AG04449 (cell line): ENCODE measurements around the gene TMEM87A.

Source experiments
- CTCF ChIA-PET: fragments of 350-600 bp; formaldehyde crosslinking; extraction: SDS; loops from one replicate; lab custom pipeline; 2021; ENCODE audit warnings: antibody characterized with exemption; lab: Yijun Ruan, JAX
- POLR2A ChIA-PET: fragments of 400-600, 350-600 bp; formaldehyde crosslinking; extraction: SDS; loops from one replicate; lab custom pipeline; 2020; ENCODE audit warnings: antibody characterized with exemption, inconsistent platforms; lab: Yijun Ruan, JAX
- DNase-seq: peaks from one replicate; pipeline ENCODE4 v3.0.0-alpha.2; 2010; ENCODE audit warnings: low read depth, low spot score
- H3K4me3 ChIP-seq: 2 replicates; pipeline ENCODE4 v1.5.1; 2011; ENCODE audit warnings: low read depth, mild to moderate bottlenecking, control low read depth, low read length
- CTCF ChIP-seq: IDR thresholded peaks from one replicate; pipeline ENCODE4 v1.5.1; 2011; ENCODE audit warnings: mild to moderate bottlenecking, moderate library complexity, low read length, control low read depth, inconsistent platforms; ENCODE audit not compliant: insufficient read depth; ENCODE audit errors: missing control alignments

The TMEM87A gene

GRCh38 chr15:42283671-42284070, 10.4 kb upstream of the TMEM87A start:
- POLR2A ChIA-PET, result no interaction called here
- H3K4me3 ChIP-seq, result no peak overlapping the region
- no peak for TF ChIP-seq CTCF
- no peak for DNase-seq
- CTCF ChIA-PET, result interaction anchor here (1.4 to 1.7 kb wide), 2 partner anchors 22 to 101 kb away, joined by 3 read pairs; no protein-coding TSS in a partner anchor

- CTCF ChIA-PET, result interaction anchor here (1.7 kb wide), 1 partner anchor 21 kb away, joined by 3 read pairs; no protein-coding TSS in a partner anchor
- no peak for DNase-seq
- TF ChIP-seq CTCF, result no peak
- no peak overlapping the region for H3K4me3 ChIP-seq
- POLR2A ChIA-PET, result no interaction called here
These were observed 9.7 kb upstream of the TMEM87A start for GRCh38 chr15:42282926-42283325.

- TF ChIP-seq CTCF, result no peak
- POLR2A ChIA-PET, result no interaction called here
- CTCF ChIA-PET, result no interaction called here
- DNase-seq, result no peak
- H3K4me3 ChIP-seq, result no peak overlapping the region
These were observed 9.1 kb upstream of the TMEM87A start for GRCh38 chr15:42282344-42282743.

GRCh38 chr15:42279234-42279723, 6.0 kb upstream of the TMEM87A start:
- POLR2A ChIA-PET, result no interaction called here
- CTCF ChIA-PET, result interaction anchor here (0.9 kb wide), 1 partner anchor 106 kb away, joined by 3 read pairs; no protein-coding TSS in a partner anchor
- no peak overlapping the region for H3K4me3 ChIP-seq
- TF ChIP-seq CTCF, result no peak
- DNase-seq, result no peak

- DNase-seq, result no peak
- H3K4me3 ChIP-seq, result no peak overlapping the region
- POLR2A ChIA-PET, result no interaction called here
- TF ChIP-seq CTCF, result no peak
- CTCF ChIA-PET, result interaction anchor here (1.1 to 1.4 kb wide), 2 partner anchors 10 to 109 kb away, joined by 3 to 5 read pairs; no protein-coding TSS in a partner anchor
These were observed 3.5 kb upstream of the TMEM87A start for GRCh38 chr15:42276762-42277161.

- peak overlapping the region; percentile 9 for H3K4me3 ChIP-seq
- POLR2A ChIA-PET, result no interaction called here
- no peak for DNase-seq
- CTCF ChIA-PET, result interaction anchor here (1.4 kb wide), 1 partner anchor 111 kb away, joined by 4 read pairs; no protein-coding TSS in a partner anchor
- no peak for TF ChIP-seq CTCF
These were observed 2.7 kb upstream of the TMEM87A start for GRCh38 chr15:42275780-42276391.
